Skeletal muscle cell (primary cell): Measurements from ENCODE around the gene E4F1.
A peak's percentile ranks its signal among the peaks of the same experiment; 100 is the strongest.

Experiments
- DNase-seq: peaks from one replicate; pipeline ENCODE4 v3.0.0-alpha.2; 2010; ENCODE audit warnings: low read depth
- H3K4me3 ChIP-seq: 2 replicates; pipeline ENCODE4 v1.5.1; 2011; ENCODE audit warnings: low read depth, mild to moderate bottlenecking, control low read depth, low read length, moderate library complexity

E4F1 gene, protein sequence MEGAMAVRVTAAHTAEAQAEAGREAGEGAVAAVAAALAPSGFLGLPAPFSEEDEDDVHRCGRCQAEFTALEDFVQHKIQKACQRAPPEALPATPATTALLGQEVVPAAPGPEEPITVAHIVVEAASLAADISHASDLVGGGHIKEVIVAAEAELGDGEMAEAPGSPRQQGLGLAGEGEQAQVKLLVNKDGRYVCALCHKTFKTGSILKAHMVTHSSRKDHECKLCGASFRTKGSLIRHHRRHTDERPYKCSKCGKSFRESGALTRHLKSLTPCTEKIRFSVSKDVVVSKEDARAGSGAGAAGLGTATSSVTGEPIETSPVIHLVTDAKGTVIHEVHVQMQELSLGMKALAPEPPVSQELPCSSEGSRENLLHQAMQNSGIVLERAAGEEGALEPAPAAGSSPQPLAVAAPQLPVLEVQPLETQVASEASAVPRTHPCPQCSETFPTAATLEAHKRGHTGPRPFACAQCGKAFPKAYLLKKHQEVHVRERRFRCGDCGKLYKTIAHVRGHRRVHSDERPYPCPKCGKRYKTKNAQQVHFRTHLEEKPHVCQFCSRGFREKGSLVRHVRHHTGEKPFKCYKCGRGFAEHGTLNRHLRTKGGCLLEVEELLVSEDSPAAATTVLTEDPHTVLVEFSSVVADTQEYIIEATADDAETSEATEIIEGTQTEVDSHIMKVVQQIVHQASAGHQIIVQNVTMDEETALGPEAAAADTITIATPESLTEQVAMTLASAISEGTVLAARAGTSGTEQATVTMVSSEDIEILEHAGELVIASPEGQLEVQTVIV

DNA sequence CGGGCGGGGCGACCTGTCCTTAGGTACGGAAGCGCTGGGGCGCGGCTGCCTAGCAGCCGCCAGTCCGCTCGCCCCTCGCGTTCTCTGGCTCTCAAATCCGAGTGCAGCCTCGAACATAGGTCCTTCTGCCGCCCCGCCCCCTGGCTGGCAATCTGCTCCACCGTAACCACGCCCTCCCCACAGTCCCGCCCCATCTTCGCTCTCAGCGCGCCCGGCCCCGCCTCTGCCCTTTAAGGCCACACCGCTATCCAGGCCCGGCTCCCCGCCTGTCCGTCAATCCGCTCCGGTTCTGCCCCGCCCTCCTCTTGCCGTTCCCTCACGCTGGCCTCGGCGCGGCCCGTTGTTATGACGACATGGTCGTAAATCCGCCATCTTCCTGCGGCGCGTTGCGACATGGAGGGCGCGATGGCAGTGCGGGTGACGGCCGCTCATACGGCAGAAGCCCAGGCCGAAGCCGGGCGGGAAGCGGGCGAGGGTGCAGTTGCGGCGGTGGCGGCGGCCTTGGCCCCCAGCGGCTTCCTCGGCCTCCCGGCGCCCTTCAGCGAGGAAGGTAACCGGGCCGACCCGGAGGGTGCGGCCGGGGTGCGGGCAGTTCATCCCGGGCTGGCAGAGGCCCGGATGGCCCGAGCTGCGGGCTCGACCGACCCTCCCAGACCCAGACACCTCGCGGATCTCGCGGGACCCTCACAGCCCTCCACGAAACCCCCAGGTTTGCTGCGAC lies at the start of gene E4F1:
E4F1 (plus strand) TSS at position 371 of the 721 bp plus-strand sequence; CDS start at position 394, 23 bp downstream.
- H3K4me3 ChIP-seq = peak within 1 kb of the TSS; percentile 94
- DNase-seq = peak; percentile 98

DNA sequence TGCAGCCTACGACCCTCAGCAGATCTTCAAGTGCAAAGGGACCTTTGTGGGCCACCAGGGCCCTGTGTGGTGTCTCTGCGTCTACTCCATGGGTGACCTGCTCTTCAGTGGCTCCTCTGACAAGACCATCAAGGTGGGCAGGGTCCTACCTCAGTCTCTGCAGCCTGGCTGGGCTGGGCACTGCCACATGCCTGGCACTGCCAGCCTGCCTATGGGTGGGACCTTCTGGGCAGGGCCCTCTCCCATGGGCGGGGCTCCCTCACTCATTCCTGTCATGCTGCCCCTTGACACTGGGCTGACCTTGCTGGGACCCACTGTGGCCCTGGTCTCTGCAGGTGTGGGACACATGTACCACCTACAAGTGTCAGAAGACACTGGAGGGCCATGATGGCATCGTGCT lies 49.5 kb upstream of the E4F1 start:
- no peak overlapping the region for H3K4me3 ChIP-seq
- no peak for DNase-seq

DNA sequence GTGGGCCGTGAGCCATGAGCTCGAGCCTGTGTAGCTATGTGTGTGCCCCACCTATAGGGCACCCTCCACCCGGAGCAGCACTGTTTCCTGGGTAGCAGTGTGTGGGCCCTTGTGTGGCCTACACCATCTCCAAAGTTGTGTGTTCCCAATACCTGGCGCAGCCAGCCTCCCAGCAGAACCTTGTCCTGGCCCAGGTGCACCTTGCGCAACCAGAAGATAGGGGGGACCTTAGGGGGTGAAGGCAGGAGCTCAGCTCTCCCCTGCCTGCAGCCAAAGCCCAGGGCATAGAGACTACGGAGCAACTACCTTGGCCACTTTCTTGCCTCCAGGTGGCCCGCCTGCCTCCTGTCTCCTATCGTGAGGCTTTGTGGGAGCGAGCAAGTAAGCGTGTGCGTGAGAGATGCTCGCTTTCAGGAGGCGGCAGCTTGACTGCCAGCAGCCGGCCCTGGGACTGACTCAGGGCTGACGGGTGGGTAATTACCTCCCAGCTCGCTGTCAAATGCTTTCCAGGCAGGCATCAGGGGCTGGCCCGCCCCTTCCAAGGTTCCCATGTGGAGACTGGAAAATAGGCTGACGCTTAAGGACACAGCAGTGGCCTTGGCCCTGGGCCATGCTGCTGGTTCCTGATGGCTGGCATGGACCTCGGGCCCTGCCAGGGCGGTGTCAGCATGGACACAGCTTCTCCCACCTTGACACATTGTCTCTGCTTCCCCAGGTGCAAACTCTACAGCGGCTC lies 48.8 kb upstream of the E4F1 start:
- no peak for DNase-seq
- no peak overlapping the region for H3K4me3 ChIP-seq

DNA sequence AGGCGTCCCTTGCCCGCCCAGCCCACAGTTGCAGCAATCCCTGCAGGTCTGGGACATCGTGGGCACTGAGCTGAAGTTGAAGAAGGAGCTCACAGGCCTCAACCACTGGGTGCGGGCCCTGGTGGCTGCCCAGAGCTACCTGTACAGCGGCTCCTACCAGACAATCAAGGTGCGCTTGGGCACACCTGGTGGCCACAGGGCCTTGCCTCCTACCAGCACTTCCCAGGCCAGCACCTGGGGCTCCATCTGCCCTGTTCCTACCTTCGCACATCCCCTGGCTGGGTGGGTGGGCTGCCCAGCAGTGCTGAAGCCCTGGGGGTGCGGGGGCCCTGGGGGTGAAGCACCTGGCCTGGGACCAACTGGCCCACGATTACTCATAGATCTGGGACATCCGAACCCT lies 47.9 kb upstream of the E4F1 start:
- no peak overlapping the region for H3K4me3 ChIP-seq
- no peak for DNase-seq

DNA sequence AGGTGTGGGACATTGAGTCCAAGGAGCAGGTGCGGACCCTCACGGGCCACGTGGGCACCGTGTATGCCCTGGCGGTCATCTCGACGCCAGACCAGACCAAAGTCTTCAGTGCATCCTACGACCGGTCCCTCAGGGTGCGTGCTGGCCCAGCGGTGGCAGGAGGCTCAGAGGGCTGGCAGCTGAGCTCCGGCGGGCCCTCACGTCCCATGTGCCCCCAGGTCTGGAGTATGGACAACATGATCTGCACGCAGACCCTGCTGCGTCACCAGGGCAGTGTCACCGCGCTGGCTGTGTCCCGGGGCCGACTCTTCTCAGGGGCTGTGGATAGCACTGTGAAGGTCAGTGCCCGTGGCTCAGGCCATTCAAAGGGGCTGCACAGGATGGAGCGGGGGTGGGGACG lies 47.3 kb upstream of the E4F1 start:
- DNase-seq = no peak
- no peak overlapping the region for H3K4me3 ChIP-seq

DNA sequence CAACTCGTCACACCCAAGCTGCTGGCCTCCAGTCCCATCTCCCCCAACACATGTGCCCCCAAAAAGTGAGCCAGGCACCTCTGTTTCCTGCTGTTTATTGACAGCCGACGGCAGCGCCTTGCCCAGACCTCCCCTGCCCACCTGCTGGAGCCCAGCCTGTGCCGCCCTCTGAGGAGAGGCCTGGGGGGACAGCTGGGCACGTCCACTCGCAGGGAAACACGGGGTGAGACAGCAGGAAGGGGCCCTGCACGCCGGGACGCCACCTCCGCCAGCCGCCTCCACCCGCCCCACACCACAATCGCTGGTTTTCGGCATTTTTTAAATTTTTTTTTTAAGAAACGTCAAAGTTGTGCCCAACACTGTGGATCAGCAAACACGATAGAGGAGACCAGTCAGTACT lies 46.3 kb upstream of the E4F1 start:
- H3K4me3 ChIP-seq = no peak overlapping the region
- DNase-seq = no peak

DNA sequence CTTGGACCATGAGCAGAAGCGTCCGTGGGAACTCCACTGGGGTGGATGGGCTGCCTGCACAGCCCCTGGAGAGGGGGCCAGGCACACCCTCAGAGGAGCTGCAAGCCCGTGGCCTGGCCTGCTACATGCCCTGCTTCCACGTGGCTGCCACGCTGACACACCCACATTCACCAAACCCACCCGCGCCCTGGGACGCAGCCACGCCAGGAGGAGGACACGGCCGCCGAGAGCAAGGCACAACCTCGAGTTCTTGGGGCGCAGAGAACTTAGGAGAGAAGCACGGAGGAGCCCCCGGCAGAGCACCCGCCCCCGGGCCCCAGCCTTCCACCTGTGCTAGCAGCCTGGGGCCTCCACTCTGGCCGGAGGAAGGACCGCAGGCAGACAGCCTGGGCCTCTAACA lies 45.8 kb upstream of the E4F1 start:
- DNase-seq = no peak
- no peak overlapping the region for H3K4me3 ChIP-seq

DNA sequence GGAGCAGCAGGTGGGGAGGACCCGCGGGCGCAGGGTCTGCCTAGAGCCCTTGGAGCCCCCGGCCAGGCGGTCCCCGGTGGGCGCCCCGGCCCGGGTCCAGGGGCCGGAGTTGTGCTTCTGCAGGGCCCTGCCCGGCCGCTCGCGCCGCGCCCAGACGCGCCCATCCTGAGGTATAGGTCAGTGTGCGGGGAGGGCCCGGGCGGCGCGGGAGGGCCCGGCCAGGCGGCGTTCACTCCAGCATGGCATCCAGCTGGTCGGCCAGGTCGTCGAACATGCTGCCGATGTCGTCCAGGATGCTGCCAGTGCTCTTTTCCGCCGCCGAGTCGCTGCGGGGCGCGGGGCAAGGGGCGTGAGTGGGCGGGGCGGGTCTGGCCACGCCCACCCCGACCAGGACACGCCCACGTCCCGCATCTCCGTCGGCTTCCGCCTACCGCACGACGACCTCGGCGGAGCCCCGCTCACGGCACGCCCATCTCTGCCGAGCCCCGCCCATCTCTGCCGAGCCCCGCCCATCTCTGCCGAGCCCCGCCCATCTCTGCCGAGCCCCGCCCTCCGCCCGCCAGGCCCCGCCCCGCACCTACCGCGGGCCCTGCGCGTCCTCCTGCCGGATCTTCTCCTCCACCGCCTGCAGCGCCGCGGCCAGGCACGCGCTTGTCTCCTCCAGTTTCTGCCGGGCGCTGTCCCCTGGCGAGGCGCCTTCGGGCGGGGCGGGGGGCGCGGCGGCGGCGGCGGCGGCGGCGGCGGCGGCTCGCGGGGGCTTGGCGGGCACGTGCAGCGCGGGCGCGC lies 44.9 kb upstream of the E4F1 start:
- no peak for DNase-seq
- H3K4me3 ChIP-seq = no peak overlapping the region

DNA sequence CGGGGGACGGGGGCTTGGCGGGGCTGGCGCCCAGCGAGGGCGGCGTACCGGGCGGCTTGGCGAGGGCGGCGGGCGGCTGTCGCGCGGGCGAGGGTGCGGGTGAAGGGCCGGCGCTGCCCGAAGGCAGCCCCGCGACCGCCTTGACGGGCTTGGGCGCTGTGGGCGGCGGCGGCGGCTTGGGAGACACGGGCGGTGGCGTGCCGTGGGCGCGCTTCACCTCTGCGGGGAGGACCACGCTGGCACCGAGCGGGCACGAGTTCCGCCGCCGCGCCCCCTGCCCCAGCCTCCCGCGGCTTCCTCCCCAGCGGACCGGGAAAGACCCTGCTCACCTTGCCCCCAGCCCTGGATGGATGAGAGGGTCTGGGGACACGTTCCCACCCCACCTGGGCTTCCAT lies 44.3 kb upstream of the E4F1 start:
- DNase-seq = no peak
- H3K4me3 ChIP-seq = no peak overlapping the region

DNA sequence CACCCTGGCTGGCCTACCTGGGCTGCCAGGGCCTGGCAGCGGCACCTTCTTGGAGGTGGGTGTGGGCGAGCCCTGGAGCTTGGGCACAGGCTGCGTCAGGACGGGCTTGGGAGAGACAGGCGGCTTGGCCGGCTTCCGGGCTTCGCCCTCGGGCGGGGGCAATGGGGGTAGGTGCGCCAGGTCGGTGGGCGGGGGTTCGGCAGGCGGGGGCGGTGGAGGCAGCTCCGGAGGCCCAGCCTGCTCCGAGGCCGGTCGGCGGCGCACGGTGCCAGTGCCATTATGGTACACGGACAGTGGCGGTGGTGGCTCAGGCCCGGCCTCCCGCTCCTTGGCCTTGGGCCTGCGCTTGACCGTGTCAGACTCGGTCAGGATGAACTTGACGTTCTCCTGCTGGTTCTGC lies 43.8 kb upstream of the E4F1 start:
- DNase-seq = no peak

DNA sequence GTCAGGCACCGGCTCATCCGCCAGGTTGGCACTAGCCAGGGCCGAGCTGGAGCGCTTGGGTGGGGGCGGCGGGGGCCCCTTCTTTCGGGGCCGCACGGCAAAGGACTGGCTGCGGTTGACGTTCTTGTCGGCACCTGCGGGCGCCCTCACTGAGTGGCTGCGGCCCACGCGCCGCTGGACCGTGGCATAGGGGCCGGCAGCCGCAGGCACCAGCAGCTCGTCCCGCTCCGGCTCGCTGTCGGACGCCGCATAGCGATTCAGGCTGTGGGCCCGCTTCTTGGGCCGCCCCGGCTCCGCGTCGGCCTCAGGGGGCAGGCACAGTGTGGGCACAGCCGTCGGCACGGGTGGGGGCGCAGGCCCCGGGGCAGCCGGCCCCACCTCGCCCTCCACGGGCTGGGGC lies 42.9 kb upstream of the E4F1 start:
- H3K4me3 ChIP-seq = no peak overlapping the region
- DNase-seq = no peak

More for the DNA sequence above, 43.8 kb upstream of the E4F1 start:
- H3K4me3 ChIP-seq = no peak overlapping the region

DNA sequence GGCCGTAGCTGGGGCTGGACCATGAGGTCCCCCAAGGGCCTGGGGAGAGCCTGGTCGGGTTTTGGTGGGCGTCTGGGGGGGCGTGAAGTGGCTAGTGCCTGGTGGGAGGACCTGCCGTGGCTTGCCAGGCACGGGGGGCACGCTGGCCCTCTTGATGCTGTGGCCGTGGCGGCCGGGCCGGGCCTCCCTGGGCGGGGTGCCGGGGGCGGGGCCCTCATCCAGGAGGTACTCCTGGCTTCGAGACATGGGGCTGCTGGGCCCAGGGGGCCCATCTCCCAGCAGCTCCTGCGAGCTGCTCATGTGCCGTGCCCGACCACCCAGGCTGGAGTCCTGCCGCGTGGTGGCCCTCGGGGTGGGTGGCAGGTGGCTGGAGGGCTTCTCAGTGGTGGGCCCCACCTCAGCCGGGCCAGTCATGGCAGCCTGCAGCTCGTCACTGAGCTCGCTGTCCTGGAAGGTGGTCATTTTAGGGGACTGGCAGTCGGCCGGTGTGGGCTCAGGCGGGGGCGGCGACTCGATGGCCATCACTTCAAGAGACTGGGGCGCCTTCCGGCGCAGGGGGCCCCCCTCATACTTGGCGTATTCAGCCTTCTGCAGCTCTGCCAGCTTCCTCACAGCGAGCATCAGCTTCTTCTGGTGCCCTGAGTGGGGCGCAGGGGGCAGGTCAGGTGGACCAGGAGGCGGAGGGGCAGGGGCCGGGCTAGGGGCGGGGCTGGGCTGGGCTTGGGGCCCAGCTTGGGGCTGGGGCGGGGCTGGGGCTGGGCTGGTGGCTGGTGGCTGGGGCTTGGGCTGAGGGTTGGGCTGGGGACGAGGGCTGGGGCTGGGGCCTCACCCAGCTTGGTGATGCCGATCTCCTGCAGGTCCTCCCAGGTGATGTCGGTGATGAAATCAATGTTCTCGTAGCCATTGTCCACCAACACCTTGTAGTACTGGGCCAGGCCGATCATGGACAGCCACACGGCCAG lies 42.1 kb upstream of the E4F1 start:
- DNase-seq = no peak
- no peak overlapping the region for H3K4me3 ChIP-seq

DNA sequence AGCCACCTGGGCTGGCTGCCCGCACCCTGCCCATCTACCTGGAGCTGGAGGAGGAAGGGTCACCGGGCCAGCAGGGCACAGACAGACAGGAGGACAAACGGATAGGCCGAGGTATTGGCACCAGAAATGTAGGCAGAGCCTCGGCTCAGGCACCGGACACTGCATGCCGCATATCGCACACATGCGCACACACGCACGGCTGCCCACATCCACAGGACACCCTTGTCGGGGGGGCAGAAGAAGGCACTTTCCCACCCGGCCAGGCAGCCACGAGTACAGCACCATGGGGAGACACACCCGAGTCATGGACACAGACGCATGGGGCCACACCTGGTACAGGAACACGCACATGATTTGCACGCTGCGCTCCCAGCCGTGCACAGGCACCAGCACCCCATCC lies 41.4 kb upstream of the E4F1 start:
- no peak overlapping the region for H3K4me3 ChIP-seq
- no peak for DNase-seq

DNA sequence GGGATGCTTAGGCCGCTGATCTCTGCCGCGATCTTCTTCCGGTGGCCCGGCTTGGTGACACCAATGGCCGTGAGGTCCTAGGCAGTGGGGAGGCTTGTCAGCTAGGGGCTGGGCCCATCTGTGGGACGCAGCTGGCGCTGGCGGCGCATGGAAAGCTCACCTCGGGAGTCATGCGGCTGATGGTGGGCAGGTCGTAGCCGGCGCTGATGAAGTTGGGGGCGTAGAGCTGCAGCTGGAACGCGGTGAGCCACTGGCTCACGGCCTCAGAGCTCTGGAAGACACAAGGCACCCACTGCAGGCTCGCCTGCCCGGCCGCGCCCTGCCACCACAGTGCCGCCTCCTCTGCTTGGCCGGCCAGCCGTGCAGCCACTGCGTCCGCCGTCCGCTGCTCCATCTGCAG lies 39.7 kb upstream of the E4F1 start:
- DNase-seq = no peak
- H3K4me3 ChIP-seq = no peak overlapping the region

DNA sequence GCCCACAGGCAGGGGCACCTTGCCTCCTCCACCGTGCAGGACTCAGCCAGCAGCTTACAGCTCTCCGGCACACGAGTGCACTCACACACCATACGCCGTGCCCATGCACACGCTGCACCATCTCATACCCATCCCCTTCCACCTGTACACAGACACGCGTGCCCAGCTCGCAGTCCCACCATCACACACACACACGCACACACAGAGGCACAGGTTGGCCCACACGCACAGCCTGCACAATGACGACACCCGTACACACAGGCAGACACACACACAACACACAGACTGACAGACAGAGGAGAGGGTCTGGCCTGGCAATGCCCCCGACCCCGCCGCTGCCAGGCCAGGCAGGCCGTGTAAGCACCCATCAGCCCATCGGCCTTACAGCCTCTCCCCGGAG lies 39.0 kb upstream of the E4F1 start:
- DNase-seq = no peak
- no peak overlapping the region for H3K4me3 ChIP-seq

DNA sequence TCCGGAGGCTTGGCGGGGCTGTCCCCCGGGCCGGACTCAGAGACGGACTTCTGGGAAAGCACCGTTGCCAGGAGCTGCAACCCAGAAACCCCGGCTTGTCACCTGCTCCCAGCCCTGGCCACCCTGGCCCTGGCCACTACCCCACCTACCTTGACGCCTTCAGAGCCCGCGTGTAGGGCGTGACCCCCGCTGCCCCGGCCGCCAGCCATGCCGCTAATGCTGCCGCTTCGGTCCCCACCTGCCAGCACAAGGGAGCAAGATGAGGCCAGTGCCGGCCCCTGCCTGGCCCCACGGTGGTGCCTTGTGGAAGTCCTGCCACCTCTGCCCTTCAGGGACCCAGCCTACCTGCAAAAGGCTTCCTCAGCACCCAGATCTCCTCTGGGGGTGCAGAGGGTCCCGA lies 38.4 kb upstream of the E4F1 start:
- no peak for DNase-seq
- H3K4me3 ChIP-seq = no peak overlapping the region

DNA sequence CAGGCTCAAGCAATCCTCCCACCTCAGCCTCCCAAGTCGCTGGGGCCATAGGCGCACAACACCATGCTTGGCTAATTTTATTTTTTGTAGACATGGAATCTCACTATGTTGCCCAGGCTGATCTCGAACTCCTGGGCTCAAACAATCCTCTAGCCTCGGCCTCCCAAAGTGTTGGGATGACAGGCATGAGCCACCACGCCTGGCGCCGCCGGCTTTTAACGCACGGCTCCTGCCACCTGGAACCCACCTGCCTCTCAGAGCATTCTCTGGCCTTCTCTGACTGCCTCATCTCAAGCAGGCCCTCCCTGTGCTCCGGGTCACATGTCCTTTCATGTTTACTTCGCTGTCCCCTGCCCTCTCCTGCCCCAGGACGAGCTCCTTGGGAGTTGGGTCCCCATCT lies 37.3 kb upstream of the E4F1 start:
- DNase-seq = no peak
- no peak overlapping the region for H3K4me3 ChIP-seq

DNA sequence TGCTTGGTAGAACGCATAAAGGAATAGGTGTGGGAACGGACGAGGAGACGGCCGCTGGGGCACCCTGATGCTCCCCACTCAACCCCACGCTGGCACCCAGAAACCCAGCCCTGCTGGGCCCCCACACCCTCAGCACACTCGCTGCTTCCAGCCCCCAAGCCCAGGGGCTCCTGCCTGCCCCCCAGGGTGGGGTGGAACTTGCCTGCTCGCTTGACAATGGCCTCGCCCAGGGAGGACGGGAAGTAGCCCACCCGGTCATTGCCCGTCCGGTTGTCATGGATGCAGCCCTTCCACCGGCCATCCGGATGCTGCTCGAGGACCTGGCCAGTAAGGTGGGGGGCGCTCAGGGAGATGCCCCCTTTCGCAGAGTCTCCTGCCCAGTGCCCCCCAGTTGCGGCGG lies 36.9 kb upstream of the E4F1 start:
- no peak overlapping the region for H3K4me3 ChIP-seq
- no peak for DNase-seq
